ENCODE results near the gene TCHHL1.

Gene TCHHL1

GRCh38 chr1:152034654-152035538, 54.0 kb downstream of the TCHHL1 start:
- peak; percentile 73 for DNase-seq (ENCODE audit: low spot score)
- in situ Hi-C loops (cut with MboI; ENCODE audit: low pct_unique_long_range_greater_than_20kb, low sequenced_read_pairs, unreplicated experiment) = no loop called here
- peak; percentile 50 for TF ChIP-seq CTCF (IDR thresholded peaks at IDR 0.05; ENCODE audit: extremely low read depth, insufficient read depth, missing control alignments)

- no peak for TF ChIP-seq CTCF (IDR thresholded peaks at IDR 0.05; ENCODE audit: extremely low read depth, insufficient read depth, missing control alignments)
- in situ Hi-C loops (cut with MboI; ENCODE audit: low pct_unique_long_range_greater_than_20kb, low sequenced_read_pairs, unreplicated experiment) = no loop called here
- peak; percentile 22 for DNase-seq (ENCODE audit: low spot score)
These were observed 54.6 kb downstream of the TCHHL1 start for GRCh38 chr1:152034324-152034653.
